GM23338 (cell line): Measurements from ENCODE around the gene OARD1.

ENCODE experiments used
- CTCF ChIP-seq, 2 experiments: fragments of 200-600 bp in 1 of 2; sonication (generic) in 1 of 2; conservative IDR thresholded peaks; 2 replicates each; pipeline versions ENCODE4 v1.5.1 to v1.6.1; 2016 to 2017; ENCODE audit warnings: antibody characterized with exemption in 2 of 2, low read depth in 2 of 2, mild to moderate bottlenecking in 2 of 2, moderate library complexity in 1 of 2
- EZH2 ChIP-seq: fragments of 200-600 bp; sonication (generic); IDR thresholded peaks from one replicate; pipeline ENCODE4 v1.8.0; 2017; ENCODE audit warnings: antibody characterized with exemption, mild to moderate bottlenecking, low read depth; ENCODE audit not compliant: unreplicated experiment
- EZH2phosphoT487 ChIP-seq: fragments of 200-600 bp; sonication (generic); IDR thresholded peaks from one replicate; pipeline ENCODE4 v1.8.1; 2018; ENCODE audit warnings: antibody characterized with exemption; ENCODE audit not compliant: unreplicated experiment
- NANOG ChIP-seq: IDR thresholded peaks from 2 replicates; pipeline ENCODE4 v1.6.1; 2016; ENCODE audit warnings: antibody characterized with exemption, borderline replicate concordance
- POLR2AphosphoS5 ChIP-seq: IDR thresholded peaks from 2 replicates; pipeline ENCODE4 v1.6.1; 2016; ENCODE audit warnings: antibody characterized with exemption, low read depth
- ZNF331 ChIP-seq: fragments of 250-450 bp; sonication (Bioruptor Pico); IDR thresholded peaks from 2 replicates; pipeline ENCODE4 v1.5.0; 2020; ENCODE audit warnings: low read depth, mild to moderate bottlenecking, moderate library complexity
- ZNF462 ChIP-seq: fragments of 250-450 bp; sonication (Bioruptor Pico); IDR thresholded peaks from 2 replicates; pipeline ENCODE4 v1.5.0; 2020; ENCODE audit warnings: mild to moderate bottlenecking, moderate library complexity

GRCh38 chr6:41063884-41064285 is 8.3 kb downstream of the OARD1 start:
- TF ChIP-seq CTCF (conservative IDR thresholded peaks at IDR 0.05; ENCODE audit: low read depth in 2 of 2) (no peak), EZH2 (no peak), POLR2AphosphoS5 (no peak), ZNF331 (CRISPR knock-in tag) (no peak), EZH2phosphoT487 (no peak), NANOG (no peak), ZNF462 (CRISPR knock-in tag) (no peak)
